ENCODE data around the gene EVI2B.

- TF ChIP-seq CTCF (IDR thresholded peaks at IDR 0.05) (no peak), USF2 (IDR thresholded peaks at IDR 0.05) (no peak), POLR2A (IDR thresholded peaks at IDR 0.05; ENCODE audit: low read length) (no peak), REST (IDR thresholded peaks at IDR 0.05) (no peak), RAD21 (conservative IDR thresholded peaks at IDR 0.05 in 1 of 2, IDR thresholded peaks at IDR 0.05 in 1 of 2) (no peak), NFE2L2 (conservative IDR thresholded peaks at IDR 0.05; ENCODE audit: low read length) (no peak)
These were observed 26.2 kb upstream of the EVI2B start for GRCh38 chr17:31339906-31340661.
